K562 (cell line): ENCODE data around the gene BCL11A. TPM values are rescaled to one million over a fixed set of nuclear protein-coding genes. Genes with fewer than 3 reads are reported as not detected.
A peak's percentile ranks its signal among the peaks of the same experiment; 100 is the strongest.

Experiments
- ATAC-seq: fragments of 200-7000 bp; cut with Tn5 transposase; 3 replicates; pipeline ENCODE4 v1.9.1; 2020; ENCODE audit warnings: moderate library complexity
- BruUV-seq: library from RNA; stranded (reverse); fragments of 400-500 nt; replicated peaks from 2 replicates; lab custom pipeline; 2021; lab: Mats Ljungman, UMichigan
- CTCF ChIA-PET: fragments of 300-600 bp; formaldehyde crosslinking; extraction: SDS; loops from one replicate; lab custom pipeline; 2021; ENCODE audit warnings: low intra/inter-chr PET ratio; lab: Yijun Ruan, JAX
- POLR2A ChIA-PET: fragments of 300-600, 350-650 bp; sonication (Branson Sonifier 250); formaldehyde crosslinking; extraction: SDS; loops from one replicate; lab custom pipeline; 2021; ENCODE audit warnings: antibody characterized with exemption, inconsistent platforms; lab: Yijun Ruan, JAX
- DNase-seq, 4 experiments: peaks; one replicate each; pipeline versions ENCODE4 v3.0.0 to v3.0.0-alpha.2; 2011 to 2018; ENCODE audit warnings: low spot score in 3 of 4, mixed read lengths in 3 of 4; ENCODE audit errors: extremely low read depth in 1 of 4
- FAIRE-seq: peaks from 2 replicates; lab custom pipeline; 2011; peaks lifted over from hg19 to GRCh38; lab: Jason Lieb, UNC
- H2AFZ ChIP-seq: 2 replicates; pipeline ENCODE4 v1.6.0; 2011; ENCODE audit warnings: low read depth, low read length, control low read depth, inconsistent platforms
- H3K27ac ChIP-seq: fragments of 200-600 bp; 3 replicates; pipeline ENCODE4 v1.8.0; 2011; ENCODE audit warnings: low read depth, mild to moderate bottlenecking, control low read depth, inconsistent platforms, low read length, moderate library complexity, mixed read lengths; ENCODE audit errors: extremely low read depth
- H3K27me3 ChIP-seq, 2 experiments: fragments of 300-600 bp in 1 of 2; 2 replicates in 1 of 2; 3 replicates in 1 of 2; pipeline versions ENCODE4 v1.6.0 to v1.8.0; 2011; ENCODE audit warnings: inconsistent platforms in 2 of 2, low read length in 2 of 2, mild to moderate bottlenecking in 1 of 2, mixed read lengths in 1 of 2, moderate library complexity in 1 of 2; ENCODE audit not compliant: control insufficient read depth in 2 of 2, insufficient read depth in 2 of 2
- H3K36me3 ChIP-seq: fragments of 300-600 bp; 3 replicates; pipeline ENCODE4 v1.8.0; 2011; ENCODE audit warnings: mild to moderate bottlenecking, low read length, inconsistent platforms; ENCODE audit not compliant: control insufficient read depth, insufficient read depth
- H3K4me1 ChIP-seq, 2 experiments: fragments of 200-600 bp in 1 of 2; replicated peaks in 1 of 2; 2 replicates in 1 of 2; 3 replicates in 1 of 2; pipeline versions ENCODE4 v1.5.1 to v1.8.0; 2011; ENCODE audit warnings: inconsistent platforms in 2 of 2, low read length in 2 of 2, mild to moderate bottlenecking in 1 of 2, mixed read lengths in 1 of 2, moderate library complexity in 1 of 2; ENCODE audit not compliant: control insufficient read depth in 2 of 2, insufficient read depth in 2 of 2
- H3K4me2 ChIP-seq: 2 replicates; pipeline ENCODE4 v1.6.1; 2011; ENCODE audit warnings: low read length, control low read depth, inconsistent platforms, mixed read lengths; ENCODE audit not compliant: insufficient read depth
- H3K4me3 ChIP-seq: fragments of 200-600 bp; sonication (generic), shearing (Covaris generic); 2 replicates; pipeline ENCODE4 v1.5.1; 2016; ENCODE audit warnings: control low read depth, inconsistent platforms
- H3K79me2 ChIP-seq: fragments of 200-600 bp; 3 replicates; pipeline ENCODE4 v1.8.0; 2011; ENCODE audit warnings: low read length, inconsistent platforms; ENCODE audit not compliant: control insufficient read depth, insufficient read depth
- H3K9ac ChIP-seq, 2 experiments: 2 replicates each; pipeline versions ENCODE4 v1.6.0 to v1.6.1; 2011; ENCODE audit warnings: low read depth in 2 of 2, low read length in 2 of 2, control low read depth in 1 of 2, inconsistent platforms in 1 of 2, mild to moderate bottlenecking in 1 of 2, mixed read lengths in 1 of 2; ENCODE audit not compliant: insufficient read depth in 1 of 2
- H3K9me1 ChIP-seq: one replicate; pipeline ENCODE4 v1.6.0; 2011; ENCODE audit warnings: inconsistent platforms, mild to moderate bottlenecking, low read length, moderate library complexity; ENCODE audit not compliant: control insufficient read depth, insufficient read depth
- H3K9me3 ChIP-seq: replicated peaks from 2 replicates; pipeline ENCODE4 v1.5.1; 2011; ENCODE audit warnings: low read depth, low read length, inconsistent platforms; ENCODE audit not compliant: control insufficient read depth, insufficient read depth
- H4K20me1 ChIP-seq: replicated peaks from 2 replicates; pipeline ENCODE4 v1.6.1; 2011; ENCODE audit warnings: low read length, inconsistent platforms, mixed read lengths; ENCODE audit not compliant: control insufficient read depth, insufficient read depth
- C11orf30 ChIP-seq: fragments of 450-650 bp; IDR thresholded peaks from 2 replicates; pipeline ENCODE4 v1.6.1; 2016; ENCODE audit warnings: low read depth, mild to moderate bottlenecking
- CEBPB ChIP-seq: fragments of 450-650 bp; IDR thresholded peaks from 2 replicates; pipeline ENCODE4 v1.6.1; 2016; ENCODE audit warnings: missing genetic modification characterization, missing compliant biosample characterization
- FOSL1 ChIP-seq: fragments of 200-800 bp; sonication (Bioruptor generic); conservative IDR thresholded peaks from 2 replicates; pipeline ENCODE4 v1.6.1; 2016; ENCODE audit warnings: missing genetic modification characterization, missing compliant biosample characterization
- GTF2A2 ChIP-seq: IDR thresholded peaks from 2 replicates; pipeline ENCODE4 v1.6.1; 2016; ENCODE audit warnings: mild to moderate bottlenecking, missing genetic modification characterization, missing compliant biosample characterization
- MAFF ChIP-seq: IDR thresholded peaks from 2 replicates; pipeline ENCODE4 v1.6.1; 2012; ENCODE audit warnings: low read length, improper control_type of control experiment
- MAFG ChIP-seq: fragments of 450-650 bp; conservative IDR thresholded peaks from 2 replicates; pipeline ENCODE4 v1.6.1; 2016; ENCODE audit warnings: missing genetic modification characterization, missing compliant biosample characterization
- NFATC3 ChIP-seq: fragments of 450-650 bp; IDR thresholded peaks from 2 replicates; pipeline ENCODE4 v1.6.1; 2017; ENCODE audit warnings: mild to moderate bottlenecking
- NFE2 ChIP-seq: IDR thresholded peaks from 2 replicates; pipeline ENCODE4 v1.6.1; 2014; ENCODE audit warnings: antibody characterized with exemption, low read depth
- NR2C2 ChIP-seq, 2 experiments: fragments of 200-800 bp in 1 of 2; sonication (Bioruptor generic) in 1 of 2; sonication (generic) in 1 of 2; formaldehyde crosslinking in 1 of 2; IDR thresholded peaks; 2 replicates each; pipeline versions ENCODE4 v1.6.1 to v1.8.0; 2016 to 2022; ENCODE audit warnings: mild to moderate bottlenecking in 1 of 2, missing compliant biosample characterization in 1 of 2, missing genetic modification characterization in 1 of 2, missing genetic modification reagents in 1 of 2
- PRDM10 ChIP-seq: fragments of 450-650 bp; IDR thresholded peaks from 2 replicates; pipeline ENCODE4 v1.6.1; 2018; ENCODE audit not compliant: partially characterized antibody
- PTRF ChIP-seq: fragments of 450-650 bp; IDR thresholded peaks from 2 replicates; pipeline ENCODE4 v1.6.1; 2016; ENCODE audit warnings: mild to moderate bottlenecking, missing genetic modification characterization, missing compliant biosample characterization
- SAFB ChIP-seq: fragments of 200-400 bp; formaldehyde crosslinking; IDR thresholded peaks from 2 replicates; pipeline ENCODE4 v1.6.1; 2017; ENCODE audit warnings: low read depth, low read length, borderline replicate concordance
- SNAPC5 ChIP-seq: fragments of 250-450 bp; sonication (Bioruptor Pico); IDR thresholded peaks from 2 replicates; pipeline ENCODE4 v1.8.0; 2021; ENCODE audit warnings: moderate library complexity, mild to moderate bottlenecking, inconsistent platforms
- ZBTB26 ChIP-seq: fragments of 450-650 bp; formaldehyde crosslinking; IDR thresholded peaks from 2 replicates; pipeline ENCODE4 v1.4.0; 2022; ENCODE audit warnings: missing genetic modification characterization
- ZNF263 ChIP-seq: sonication (generic); formaldehyde crosslinking; IDR thresholded peaks from 2 replicates; pipeline ENCODE4 v1.8.0; 2022; ENCODE audit warnings: mild to moderate bottlenecking, missing genetic modification reagents, borderline replicate concordance
- ZNF668 ChIP-seq: fragments of 250-450 bp; sonication (Bioruptor Pico); IDR thresholded peaks from 2 replicates; pipeline ENCODE4 v1.8.0; 2022; ENCODE audit warnings: mild to moderate bottlenecking, inconsistent platforms
- WGBS: fragments of 100-300 bp; shearing (Covaris generic); methylation state at CpG from one replicate; pipeline ENCODE4 v1.1.6; 2016; ENCODE audit warnings: low coverage, mixed read lengths; ENCODE audit not compliant: insufficient coverage; ENCODE audit errors: missing lambda C conversion rate; 5-methylcytosine and 5-hydroxymethylcytosine counted together
- in situ Hi-C: fragments of 300-500 bp; cut with MboI; formaldehyde crosslinking; loops from 4 replicates; pipeline ENCODE4 v1.15.0; 2018; ENCODE audit warnings: inconsistent platforms, mixed read lengths
- intact Hi-C: fragments of 100-400 bp; cut with micrococcal nuclease; formaldehyde crosslinking; loops from 2 replicates; pipeline ENCODE4 v1.14.2; 2022
- polyA plus RNA-seq, 8 experiments: library from polyadenylated mRNA; depleted of rRNA in 4 of 8; stranded (reverse) in 5 of 8; unstranded in 3 of 8; fragments of >200 nt; fragmentation: Nextera tagmentation in 2 of 8; fragmentation: Illumina TruSeq in 1 of 8; extraction: Ambion mirVana in 2 of 8; extraction: Trizol in 1 of 8; gene quantifications; 2 replicates each; pipeline versions ENCODE4 v1.2.1 to v1.2.3, GENCODE V29; 2011 to 2014; ENCODE audit warnings: inconsistent platforms in 1 of 8, missing spikeins in 1 of 8
- total RNA-seq, 7 experiments: library from RNA; depleted of rRNA in 6 of 7; stranded (reverse); fragments of >200 nt in 6 of 7; fragmentation: Illumina TruSeq in 2 of 7; extraction: Trizol in 2 of 7; gene quantifications; 2 replicates each; pipeline versions ENCODE4 v1.2.1 to v1.2.3, GENCODE V29; 2011 to 2021; ENCODE audit warnings: low replicate concordance in 1 of 7
- TF ChIP-seq, protein P1 (sequence below): fragments of 450-650 bp; IDR thresholded peaks from 2 replicates; pipeline ENCODE4 v1.6.1; 2016; ENCODE audit warnings: antibody characterized with exemption

BCL11A gene
- total and polyA plus RNA-seq, 9 of the 15 experiments (the other 6 are each of a cell fraction or from before 2014, with no cell fraction given): 0.13 TPM; not detected in 8

DNA sequence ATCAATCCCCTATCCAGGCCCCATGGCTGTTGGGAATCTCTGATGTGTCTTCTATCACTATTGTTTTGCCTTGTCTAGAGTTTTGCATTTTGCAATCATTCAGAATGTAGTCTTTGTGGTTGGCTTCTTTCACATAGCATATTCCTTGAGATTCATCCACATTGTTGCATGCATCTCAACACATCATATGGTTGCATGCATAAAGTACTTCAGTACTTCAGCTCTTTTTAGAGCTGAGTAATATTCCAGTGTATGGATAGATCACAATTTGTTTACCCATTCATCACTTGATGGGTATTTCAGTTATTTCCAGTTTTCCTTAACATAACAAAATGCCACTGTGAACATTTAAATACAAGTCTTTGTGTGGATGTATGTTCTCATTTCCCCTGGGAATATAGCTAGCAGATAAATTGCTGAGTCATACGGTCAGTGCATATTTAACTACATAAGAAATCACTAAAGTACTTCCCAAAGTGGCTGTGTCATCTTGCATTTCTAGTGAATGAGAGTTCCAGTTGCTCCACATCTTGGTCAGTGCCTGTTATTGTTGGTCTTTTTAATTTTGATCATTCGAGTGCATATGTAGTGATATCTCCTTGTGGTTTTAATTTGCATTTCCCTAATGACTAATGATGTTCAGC lies 138.8 kb downstream of the BCL11A start:
- Histone ChIP-seq H2AFZ (no peak overlapping the region), H3K9ac (no peak overlapping the region), H3K36me3 (no peaks in the 10 kb centered on the region), H3K4me3 (no peak overlapping the region), H4K20me1 (no peaks in the 10 kb centered on the region; the same call in 1 of the 2 replicates), H3K9me1 (no peaks in the 10 kb centered on the region), H3K4me2 (no peak overlapping the region), H3K27me3 (peaks cover 3 to 15% of the 10 kb centered on the region in 2 experiments; a peak in 3 of 5 replicates), H3K9me3 (no peaks in the 10 kb centered on the region), H3K27ac (no peak overlapping the region), H3K4me1 (no peaks in the 10 kb centered on the region), H3K79me2 (no peaks in the 10 kb centered on the region)
- no TSS peak for BruUV-seq
- POLR2A ChIA-PET: interaction anchor here (1.1 kb wide), 1 partner anchor 10 kb away, joined by 3 read pairs; no protein-coding TSS in a partner anchor
- ATAC-seq: no peak
- 0% methylated on average over 2 of the region's 2 CpGs for WGBS
- CTCF ChIA-PET: no interaction called here
- in situ Hi-C loops (no loop called here), intact Hi-C loops (no loop called here)
- DNase-seq: no peak
- FAIRE-seq: no peak
- TF ChIP-seq SNAPC5 (CRISPR knock-in tag): no peak
- TF ChIP-seq, protein P1, sequence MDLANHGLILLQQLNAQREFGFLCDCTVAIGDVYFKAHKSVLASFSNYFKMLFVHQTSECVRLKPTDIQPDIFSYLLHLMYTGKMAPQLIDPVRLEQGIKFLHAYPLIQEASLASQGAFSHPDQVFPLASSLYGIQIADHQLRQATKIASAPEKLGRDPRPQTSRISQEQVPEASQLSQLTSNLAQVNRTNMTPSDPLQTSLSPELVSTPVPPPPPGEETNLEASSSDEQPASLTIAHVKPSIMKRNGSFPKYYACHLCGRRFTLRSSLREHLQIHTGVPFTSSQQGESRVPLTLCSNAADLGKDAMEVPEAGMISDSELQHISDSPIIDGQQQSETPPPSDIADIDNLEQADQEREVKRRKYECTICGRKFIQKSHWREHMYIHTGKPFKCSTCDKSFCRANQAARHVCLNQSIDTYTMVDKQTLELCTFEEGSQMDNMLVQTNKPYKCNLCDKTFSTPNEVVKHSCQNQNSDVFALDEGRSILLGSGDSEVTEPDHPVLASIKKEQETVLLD: no peak
- peak; percentile 81 for TF ChIP-seq NFE2
- peak; percentile 81 for TF ChIP-seq MAFF
- no peak for TF ChIP-seq FOSL1 (tag)
- TF ChIP-seq PTRF: no peak
- no peak for TF ChIP-seq NFATC3
- TF ChIP-seq C11orf30: peak; percentile 84
- TF ChIP-seq PRDM10: no peak
- no peak for TF ChIP-seq ZNF668 (CRISPR knock-in tag)
- no peak for TF ChIP-seq ZBTB26
- TF ChIP-seq MAFG (tag): peak; percentile 92
- no peak for TF ChIP-seq NR2C2 (CRISPR knock-in tag; IDR thresholded peaks at IDR 0.05)
- TF ChIP-seq NR2C2 (tag; IDR thresholded peaks at IDR 0.05): no peak
- no peak for TF ChIP-seq SAFB
- TF ChIP-seq GTF2A2 (tag): no peak
- TF ChIP-seq CEBPB: no peak
- no peak for TF ChIP-seq ZNF263 (CRISPR knock-in tag)
